Measurements from ENCODE around the gene SPIRE1.
"Not testable (repeated sequence)": the region's sequence is repeated elsewhere in the genome, so short reads cannot be mapped to it uniquely, and the experiment has no call there.

Gene SPIRE1

DNA sequence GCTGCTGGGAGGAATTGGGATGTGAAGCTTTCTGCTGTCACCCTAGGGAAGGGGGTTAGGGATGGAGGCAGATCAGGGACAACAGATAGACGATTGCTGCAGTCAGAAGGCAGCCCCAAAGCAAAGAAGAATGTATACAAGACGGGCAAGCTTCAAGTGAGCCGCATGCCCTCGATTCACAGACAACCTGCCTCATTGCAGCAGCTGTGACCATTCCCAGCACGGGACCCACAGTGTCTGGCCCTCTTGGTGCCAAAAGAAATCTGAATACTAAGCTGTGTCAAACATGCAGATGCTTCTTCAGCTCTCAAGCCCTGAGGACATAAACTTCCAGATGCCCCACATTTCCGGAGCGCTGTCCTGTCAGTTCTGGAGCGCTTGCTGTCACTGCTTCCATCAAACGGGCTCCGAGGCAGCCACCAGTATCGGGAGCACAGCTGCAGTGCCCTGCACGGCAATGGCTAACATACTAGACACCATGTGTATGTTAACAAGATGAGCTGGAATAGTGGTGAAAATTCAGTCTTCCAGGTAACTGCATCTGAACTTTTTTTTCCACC, 216.4 kb downstream of the SPIRE1 start:
- no peak for DNase-seq

DNA sequence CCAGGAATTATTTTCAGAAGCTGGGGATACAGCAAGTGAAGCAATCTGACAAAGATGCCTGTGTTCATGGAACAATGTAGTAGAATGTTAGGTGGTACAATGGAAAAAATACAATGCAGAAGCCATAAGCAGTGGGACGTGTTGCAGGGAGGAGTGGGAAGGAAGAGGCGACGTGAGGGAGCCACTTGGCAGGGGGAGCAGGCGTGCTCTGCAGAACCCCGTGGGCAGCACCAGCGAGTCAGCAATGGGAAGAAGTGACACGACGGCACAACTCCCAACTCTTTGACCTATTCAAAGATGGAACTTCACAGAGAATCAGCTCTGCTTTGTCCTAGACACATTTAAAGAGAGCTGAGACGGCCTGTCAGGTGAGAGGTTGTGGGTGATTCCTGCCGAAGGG, 219.7 kb downstream of the SPIRE1 start:
- DNase-seq: no peak

GRCh38 chr18:12435867-12436266, 222.0 kb downstream of the SPIRE1 start:
- no peak for DNase-seq

DNA sequence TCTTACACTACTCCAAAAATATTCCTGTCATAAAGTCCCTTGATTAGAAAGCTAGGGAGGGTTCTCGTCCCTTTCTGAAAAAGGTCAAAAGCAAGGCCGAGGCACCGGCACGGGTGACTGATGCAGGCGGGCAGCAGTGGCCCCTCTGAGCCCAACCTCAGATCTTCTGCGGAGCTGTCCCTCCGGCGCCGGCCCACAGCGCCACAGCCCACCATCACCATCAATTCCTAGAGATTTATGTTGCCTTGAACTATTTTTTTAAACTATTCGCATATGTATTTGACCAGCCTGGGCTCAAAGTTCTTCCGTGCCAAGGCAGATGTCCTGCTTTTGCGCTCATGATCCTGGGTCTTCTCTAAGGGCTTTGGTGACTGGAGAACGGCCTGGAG, 223.4 kb downstream of the SPIRE1 start:
- DNase-seq: no peak

- DNase-seq: no peak
Observed at GRCh38 chr18:12433829-12434540, 223.9 kb downstream of the SPIRE1 start.

- DNase-seq: no peak
Observed at GRCh38 chr18:12432881-12433280, 225.0 kb downstream of the SPIRE1 start.

- no peak for DNase-seq
Observed at GRCh38 chr18:12432196-12432595, 225.7 kb downstream of the SPIRE1 start.

DNA sequence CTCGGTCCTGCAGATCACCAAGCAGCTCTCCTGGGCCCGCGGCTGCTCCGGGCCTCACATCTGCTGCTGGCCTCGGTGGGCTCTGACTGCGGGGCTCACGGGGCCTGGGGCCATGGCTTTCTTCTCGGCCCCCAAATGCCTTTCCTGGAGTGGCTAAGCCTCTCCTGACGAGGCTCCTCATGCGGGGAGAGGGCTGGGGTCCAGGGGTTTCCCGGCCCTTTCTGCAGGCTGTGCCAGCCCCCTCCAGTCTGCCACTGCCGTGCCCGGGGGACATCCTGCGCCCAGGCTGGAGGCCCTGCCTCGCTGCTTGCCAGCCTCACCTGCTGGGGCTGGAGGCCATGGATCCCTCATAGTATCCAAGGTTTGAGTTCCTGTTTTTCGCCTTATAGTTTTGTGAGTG, 226.3 kb downstream of the SPIRE1 start:
- DNase-seq: no peak

- no peak for DNase-seq
Observed at GRCh38 chr18:12430137-12430990, 227.5 kb downstream of the SPIRE1 start.

GRCh38 chr18:12429556-12429955, 228.4 kb downstream of the SPIRE1 start:
- DNase-seq: no peak

DNA sequence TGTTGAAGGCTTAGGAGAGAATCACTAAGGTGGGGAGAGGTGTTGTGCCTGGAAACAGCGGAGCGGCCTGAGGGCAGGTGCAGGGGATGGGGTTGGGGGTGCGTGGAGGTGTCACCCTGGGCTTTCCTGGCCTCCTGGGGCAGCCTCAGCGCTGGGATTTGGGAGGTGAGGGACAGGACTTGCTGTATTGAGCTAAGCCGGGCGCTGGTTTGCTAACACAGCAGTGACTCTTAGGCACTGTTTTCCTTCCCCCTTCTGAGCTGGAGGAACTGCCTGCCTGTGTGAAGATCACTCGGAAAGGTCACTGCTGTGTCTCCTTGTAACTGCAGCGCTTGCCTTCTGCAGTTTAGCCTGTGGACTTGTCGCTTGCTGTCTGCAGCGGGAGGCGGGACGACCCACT, 229.0 kb downstream of the SPIRE1 start:
- no peak for DNase-seq

DNA sequence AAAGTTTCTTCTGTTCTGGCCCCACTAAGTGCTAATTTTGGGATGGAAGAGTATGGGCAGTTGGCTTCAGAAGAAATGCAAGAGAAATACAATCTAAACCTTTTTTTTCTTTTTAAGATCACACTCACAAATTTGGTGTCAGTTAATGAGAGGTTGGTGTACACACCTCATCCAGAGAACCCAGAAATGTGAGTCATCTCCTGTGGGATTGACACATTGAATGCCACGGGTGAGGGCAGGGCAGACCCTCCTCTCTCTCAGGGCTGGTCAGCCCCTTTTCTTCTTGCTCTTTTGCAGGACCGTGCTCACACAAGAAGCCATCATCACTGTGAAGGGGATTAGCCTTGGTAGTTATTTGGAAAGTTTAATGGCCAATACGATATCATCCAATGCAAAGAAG, 231.0 kb downstream of the SPIRE1 start:
- DNase-seq: no peak

DNA sequence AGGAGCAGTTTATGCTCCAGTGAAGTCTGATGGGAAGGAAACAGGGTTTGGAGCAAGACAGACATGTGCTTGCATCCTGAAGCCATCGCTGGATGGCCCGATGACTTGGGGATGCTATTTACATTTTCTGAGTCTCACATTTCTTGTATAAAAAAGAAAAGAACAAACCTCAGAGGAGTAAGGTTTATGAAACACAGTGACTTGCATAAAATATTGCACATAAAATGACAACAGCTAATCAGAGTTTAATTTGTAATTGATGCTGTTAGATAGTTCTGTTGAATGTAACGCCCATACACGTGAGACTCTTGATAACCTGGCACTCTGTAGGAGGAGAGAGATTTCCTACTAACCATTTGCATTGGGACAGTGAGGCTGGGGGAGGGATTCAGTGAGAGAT, 233.7 kb downstream of the SPIRE1 start:
- DNase-seq: no peak

DNA sequence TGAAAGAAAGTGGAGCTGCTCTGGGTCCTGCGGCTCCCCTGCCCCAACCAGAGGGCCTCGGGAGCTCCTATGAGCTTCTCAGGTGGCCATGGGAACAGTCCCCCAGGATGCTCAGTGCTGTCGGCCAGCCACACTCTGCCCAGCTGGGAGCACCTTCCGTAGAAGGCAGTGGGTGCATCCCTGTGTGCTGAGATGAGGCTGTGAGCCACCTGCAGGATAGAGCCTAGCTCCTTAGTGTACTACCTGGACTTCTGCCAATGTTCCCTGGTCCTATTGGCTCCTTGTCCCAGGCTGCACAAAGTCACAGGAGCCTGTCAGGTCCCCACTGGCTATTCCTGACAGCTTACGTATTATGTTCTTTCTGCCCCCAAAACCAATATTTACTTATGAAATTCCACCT, 234.1 kb downstream of the SPIRE1 start:
- no peak for DNase-seq

DNA sequence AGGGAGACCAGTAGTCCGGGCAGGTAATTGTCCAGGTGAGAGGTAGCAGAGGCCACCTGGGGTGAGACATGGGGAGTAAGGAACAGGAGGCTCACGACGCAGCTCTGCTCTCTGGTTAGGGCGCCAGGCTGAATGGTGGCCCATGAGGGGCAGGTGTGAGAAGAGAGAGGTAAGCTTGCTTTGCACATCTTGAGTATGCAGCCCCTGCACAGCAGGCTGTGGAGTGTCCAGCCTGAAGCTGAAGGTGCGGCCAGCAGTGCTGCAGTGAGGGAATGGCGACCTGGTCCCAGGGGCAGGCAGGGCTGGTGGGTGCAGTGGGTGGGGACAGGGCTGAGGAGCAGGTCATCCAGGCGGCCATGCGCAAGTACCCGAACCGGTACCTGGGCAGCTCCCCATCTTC, 234.5 kb downstream of the SPIRE1 start:
- DNase-seq: no peak

GRCh38 chr18:12422936-12423335, 235.0 kb downstream of the SPIRE1 start:
- no peak for DNase-seq

DNA sequence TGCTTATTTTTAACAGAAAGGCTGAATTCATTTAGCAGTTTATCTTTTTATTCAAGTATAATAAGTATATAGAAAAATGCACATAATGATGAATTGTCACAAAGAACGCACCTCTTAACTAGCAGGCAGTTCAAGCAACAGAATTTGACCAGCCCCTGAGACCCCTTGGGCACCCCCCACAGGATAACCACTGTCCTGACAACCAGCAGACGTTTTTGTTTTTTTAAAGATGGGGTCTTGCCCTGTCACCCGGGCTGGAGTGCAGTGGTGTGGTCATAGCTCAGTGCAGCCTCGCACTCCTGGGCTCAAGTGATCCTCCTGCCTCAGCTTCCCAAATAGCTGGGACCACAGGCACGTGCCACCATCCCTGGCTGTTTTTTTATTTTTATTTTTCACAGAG, 236.2 kb downstream of the SPIRE1 start:
- DNase-seq: no peak

DNA sequence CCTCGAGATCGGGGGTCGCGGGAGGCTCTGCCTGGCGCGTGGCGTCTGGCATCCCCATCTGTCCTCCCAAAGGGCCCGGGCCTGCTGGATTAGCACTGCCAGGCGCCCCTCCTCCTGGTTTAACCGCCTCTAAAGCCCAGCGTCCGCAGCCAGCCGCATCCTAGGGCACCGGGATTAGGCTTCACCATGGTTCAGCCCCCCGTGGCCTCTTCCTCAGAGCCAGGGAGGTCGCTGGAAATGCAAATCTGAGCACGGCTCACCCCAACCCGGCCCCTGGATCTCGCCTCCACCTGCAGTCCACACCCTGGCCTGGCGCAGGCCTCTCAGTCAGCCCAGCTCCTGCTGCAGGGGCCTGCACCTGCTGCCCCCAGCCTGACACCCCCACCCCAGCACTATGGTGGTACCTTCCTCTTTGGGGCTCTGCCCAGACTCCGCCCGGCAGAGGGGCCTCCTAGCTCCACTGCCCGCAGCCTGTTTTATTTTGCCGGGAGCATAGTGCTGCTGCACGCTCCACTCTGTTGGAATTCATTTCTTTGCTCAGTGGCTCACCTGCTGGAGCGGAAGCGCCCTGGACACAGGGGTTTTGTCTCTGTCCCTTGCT, 237.0 kb downstream of the SPIRE1 start:
- DNase-seq: no peak

DNA sequence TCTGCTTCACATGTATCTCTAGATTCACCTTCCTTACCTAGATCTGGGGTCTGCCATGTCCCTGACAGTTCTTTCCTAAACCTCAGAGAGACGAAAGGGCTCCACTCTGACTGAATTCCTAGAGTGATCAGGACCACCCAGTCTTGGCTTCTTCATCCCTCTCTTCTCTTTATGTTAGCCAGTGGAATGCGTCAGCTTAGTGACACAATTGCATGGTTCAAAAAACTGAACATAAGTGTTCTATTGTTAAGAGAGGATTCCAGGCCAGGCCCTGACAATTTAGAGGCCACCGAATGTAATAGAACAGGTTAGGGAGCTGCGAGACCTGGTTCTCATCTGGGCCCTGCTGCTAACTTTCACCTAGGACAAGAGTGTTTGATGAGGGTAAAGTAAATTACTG, 240.2 kb downstream of the SPIRE1 start:
- DNase-seq: no peak

GRCh38 chr18:12416098-12416729, 241.7 kb downstream of the SPIRE1 start:
- DNase-seq: no peak

- DNase-seq: no peak
Observed at GRCh38 chr18:12411456-12411855, 246.5 kb downstream of the SPIRE1 start.

DNA sequence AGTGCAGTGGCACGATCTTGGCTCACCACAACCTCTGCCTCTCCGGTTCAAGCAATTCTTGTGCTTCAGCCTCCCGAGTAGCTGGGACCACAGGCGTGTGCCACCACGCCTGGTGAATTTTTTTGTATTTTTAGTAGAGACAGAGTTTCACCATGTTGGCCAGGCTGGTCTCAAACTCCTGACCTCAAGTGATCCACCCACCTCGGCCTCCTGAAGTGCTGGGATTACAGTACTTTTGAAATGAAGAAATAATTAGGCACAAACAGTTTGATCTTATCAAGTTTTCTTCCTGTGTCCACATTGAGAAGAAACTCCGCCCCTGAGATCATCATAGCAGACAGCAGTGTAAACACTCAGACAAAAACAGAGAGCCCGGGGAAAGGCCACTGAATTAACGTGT, 247.2 kb downstream of the SPIRE1 start:
- not testable (repeated sequence) for DNase-seq

DNA sequence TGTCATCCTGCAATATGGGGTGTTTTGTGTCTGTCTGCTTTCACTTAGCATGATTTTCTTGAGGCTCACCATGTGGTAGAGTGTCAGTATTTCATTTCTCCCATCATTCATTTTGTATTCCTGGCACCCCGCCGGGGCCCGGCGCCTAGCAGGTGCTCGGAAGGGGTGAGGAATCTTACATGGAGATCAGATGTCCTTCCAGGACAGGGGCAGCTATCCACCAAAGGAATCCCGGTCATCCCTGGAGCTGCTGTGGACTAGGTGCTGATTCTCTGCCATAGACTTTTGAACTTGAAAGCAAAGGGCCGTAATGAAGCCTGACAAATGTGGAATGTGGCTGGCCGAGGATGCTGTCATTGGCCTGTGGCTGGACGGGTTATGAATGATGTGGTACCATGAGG, 247.8 kb downstream of the SPIRE1 start:
- no peak for DNase-seq
